Renal cortex interstitium (tissue), 15 donors: Measurements from ENCODE around the gene FAM180A. TPM values are rescaled to one million over a fixed set of nuclear protein-coding genes. Genes with fewer than 3 reads are reported as not detected.
A peak's percentile ranks its signal among the peaks of the same experiment; 100 is the strongest.
"Not testable (repeated sequence)": the region's sequence is repeated elsewhere in the genome, so short reads cannot be mapped to it uniquely, and the experiment has no call there.

Experiments used
- DNase-seq, 11 donors: peaks; one replicate each; pipeline ENCODE4 v3.0.0-alpha.2; 2013; ENCODE audit warnings: low read depth in 9 of 11, low spot score in 4 of 11; ENCODE audit errors: extremely low read depth in 1 of 11
- long read RNA-seq, 16 experiments: transcript quantifications; one replicate each; lab custom pipeline, GENCODE V29; 2026
- polyA plus RNA-seq, 3 donors: library from polyadenylated mRNA; unstranded; fragments of 120-200 nt; gene quantifications; one replicate each; pipeline ENCODE4 v1.2.1, GENCODE V29; 2013; ENCODE audit not compliant: insufficient read length in 3 of 3

The FAM180A gene
- not detected for polyA plus RNA-seq
- long read RNA-seq, donor 1, result 0 reads
- long read RNA-seq, donor 2, result 0 reads
- long read RNA-seq, donor 3, result 0 reads
- long read RNA-seq, donor 4, result 0 reads
- long read RNA-seq, donor 5, result 0 reads
- long read RNA-seq, donor 6, result 0 reads
- long read RNA-seq, donor 7, result 0 reads
- long read RNA-seq, donor 8, result 0 reads
- long read RNA-seq, donor 9, result 0 reads
- long read RNA-seq, donor 10, result 0 reads
- long read RNA-seq, donor 11, result 0 reads
- long read RNA-seq, donor 12, result 0 reads
- long read RNA-seq, donor 13, result 0 reads
- long read RNA-seq, donor 14, result 0 reads
- long read RNA-seq, donor 15, result 0 reads
- long read RNA-seq, donor 16, result 0 reads

DNA sequence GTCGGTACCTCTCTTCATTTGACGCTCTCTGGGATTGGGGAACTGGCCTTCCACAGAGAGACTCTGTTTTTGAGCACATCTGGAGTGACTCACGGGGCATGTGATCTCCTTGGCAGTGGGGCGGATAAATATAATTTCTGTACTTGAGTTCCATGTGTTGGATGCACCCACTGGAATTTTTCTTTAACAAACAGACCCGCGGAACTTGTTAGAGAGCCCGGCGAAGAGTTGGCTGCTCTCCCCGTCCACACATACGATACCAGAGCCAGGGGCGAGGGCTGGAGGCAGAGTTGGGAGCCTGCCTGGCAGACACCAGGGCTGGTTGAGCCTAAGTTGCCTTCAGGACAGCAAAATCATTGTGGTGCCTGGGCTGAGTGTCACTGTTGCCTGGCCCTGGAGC is at the start of gene FAM180A:
Gene FAM180A, minus strand, starts transcription at position 44 of the 400 bp plus-strand sequence. CDS start 233 bp downstream, outside the sequence.
- no peak for DNase-seq

DNA sequence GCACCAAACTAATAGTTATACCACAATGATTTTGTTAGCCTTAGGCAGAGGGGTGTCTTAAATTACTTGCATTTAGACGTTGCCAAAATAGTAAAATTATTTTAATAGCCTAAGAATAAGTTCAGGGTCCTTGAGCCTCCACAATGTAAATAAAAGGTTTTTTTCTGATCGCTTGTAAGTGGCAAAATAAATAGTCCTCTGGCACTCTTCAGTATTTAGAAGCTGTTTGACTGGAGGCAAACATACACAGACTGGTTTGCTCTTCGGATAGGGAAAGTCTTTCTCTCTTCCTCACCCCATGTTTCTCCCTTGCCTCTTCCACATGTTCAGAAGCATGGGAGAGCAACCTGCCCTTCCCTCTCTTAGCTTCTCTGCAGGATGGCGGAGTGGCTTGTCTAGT is 49.5 kb upstream of the FAM180A start:
- DNase-seq, result no peak

DNA sequence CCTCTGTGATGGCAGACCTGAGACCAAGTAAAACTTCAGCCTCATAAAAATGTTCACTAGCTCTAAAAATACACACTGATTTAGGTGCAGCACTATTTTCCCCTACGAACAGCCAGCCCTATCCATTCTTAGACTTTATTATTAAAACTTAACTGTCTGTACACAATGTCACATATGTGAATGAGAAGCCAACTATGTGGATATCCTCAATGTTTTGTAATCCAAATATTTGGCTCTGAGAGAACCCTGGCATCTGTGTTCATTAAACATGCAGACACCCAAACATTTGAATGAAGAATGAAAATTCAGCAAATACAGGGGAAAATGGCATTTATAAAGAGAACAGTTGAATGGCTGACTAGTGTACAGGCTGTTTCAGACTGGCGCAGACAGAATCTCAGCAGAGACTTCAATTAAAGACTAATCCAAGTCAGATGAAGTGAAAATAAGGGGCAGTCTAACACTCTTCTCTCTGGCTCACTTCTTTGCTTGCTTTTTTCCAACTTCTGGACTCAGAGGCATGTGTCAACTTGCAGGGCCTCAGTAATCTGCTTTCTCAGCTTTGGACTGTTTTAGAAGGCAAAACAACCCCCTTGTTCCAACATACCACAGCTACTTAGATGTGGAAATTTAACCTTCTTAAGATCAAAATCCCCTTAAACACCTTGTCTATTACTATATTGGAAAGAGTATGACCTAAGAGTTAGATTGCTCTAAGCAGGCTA is 47.4 kb upstream of the FAM180A start:
- DNase-seq, result no peak

DNA sequence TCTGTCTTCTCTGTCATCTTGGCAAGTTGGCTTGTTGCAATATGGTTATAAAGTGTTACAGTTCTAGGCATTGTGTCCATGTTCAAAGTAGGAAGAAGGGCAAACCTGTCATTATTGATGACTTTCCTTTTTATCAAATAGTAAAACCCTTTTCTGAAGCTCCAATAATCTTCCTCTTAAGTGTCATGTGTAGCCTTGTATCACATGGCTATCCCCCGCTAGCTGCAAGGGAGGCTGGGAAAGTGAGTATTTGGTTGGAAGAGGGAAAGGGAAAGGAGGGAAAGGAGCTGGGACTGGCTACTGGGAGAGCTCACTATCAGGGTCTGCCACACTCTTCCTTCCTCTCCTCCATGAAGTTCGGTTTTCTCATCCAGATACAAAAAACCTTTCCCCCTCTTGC is 45.2 kb upstream of the FAM180A start:
- DNase-seq, result no peak

DNA sequence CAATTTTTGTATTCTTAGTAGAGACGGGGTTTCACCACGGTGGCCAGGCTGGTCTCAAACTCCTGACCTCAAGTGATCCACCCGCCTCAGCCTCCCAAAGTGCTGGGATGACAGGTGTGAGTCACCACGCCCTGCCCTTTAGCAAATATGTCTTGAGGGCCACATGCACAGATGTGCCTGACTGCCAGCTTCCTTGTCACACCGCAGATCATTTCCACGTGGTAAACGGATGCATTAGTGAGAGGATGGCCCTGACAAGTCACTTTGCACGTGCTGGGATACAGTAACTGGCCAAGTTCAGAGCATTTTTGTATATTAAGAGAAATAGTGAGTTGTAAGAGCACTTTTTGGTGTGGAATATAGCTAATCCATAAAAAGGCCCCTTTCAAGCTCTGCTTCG is 44.3 kb upstream of the FAM180A start:
- DNase-seq, result no peak

DNA sequence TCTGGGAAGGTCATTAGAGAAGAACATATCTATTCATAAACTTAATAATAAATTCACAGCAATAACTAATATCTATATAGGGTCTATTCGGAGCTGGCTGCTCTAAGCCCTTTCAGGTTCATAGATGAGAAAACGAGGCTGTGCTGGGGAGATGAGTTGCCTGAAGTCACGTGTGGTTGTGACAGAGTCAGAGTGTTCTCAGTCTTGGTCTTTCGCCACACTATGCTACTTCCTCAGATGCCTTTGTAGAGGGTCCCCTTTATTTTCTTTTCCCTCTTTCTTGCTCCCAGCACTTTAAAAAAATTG is 43.7 kb upstream of the FAM180A start:
- no peak for DNase-seq

GRCh38 chr7:135791543-135792362 is 43.1 kb upstream of the FAM180A start:
- no peak for DNase-seq

DNA sequence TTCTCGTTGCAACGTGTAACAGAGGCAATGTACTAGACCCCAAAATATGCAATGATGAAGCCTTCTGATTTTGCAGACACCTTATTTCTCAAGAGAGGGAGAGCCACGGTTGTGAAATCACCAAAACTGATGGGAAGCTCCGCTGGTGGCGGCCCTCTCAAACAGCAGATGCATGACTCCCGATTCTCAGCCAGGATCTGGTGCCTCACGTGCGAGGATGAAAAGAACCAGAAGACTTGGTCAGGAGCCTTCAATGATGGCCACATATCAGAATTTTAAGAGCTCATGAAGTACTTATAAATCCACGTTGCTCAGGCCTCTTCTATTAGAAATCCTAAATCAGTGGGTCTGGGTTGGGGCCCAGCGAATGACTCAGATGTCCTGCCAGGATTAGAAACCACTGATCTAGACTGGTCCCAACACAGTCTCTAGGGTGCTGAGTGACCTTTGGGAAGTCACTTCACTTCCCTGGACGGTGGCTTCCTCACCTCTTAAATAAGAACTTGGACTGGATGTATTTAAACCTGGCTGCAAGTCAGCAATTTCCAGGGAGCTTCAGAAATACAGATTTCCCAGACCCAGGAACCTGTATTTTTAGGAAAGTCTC is 41.9 kb upstream of the FAM180A start:
- DNase-seq, result no peak

DNA sequence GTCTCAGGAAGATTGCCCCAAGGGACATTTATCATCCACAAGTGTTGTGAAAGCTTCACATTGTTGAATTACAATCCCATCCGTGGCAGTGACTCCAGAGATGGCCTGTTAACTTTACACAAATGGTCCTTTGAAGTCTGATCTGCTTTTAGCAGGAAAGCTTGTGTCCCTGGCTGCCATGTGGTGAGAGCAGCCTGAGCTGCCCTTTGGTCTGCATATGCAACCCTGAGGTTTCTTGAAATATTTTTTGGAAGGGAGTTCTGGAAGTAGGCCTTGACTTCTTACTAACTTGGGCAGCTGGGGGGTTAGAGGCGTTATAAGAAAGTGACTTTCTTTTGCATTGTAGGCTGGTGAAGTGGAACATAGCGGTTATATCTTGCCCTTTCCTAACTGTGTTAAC is 41.3 kb upstream of the FAM180A start:
- no peak for DNase-seq

GRCh38 chr7:135789431-135789830 is 40.8 kb upstream of the FAM180A start:
- no peak for DNase-seq

DNA sequence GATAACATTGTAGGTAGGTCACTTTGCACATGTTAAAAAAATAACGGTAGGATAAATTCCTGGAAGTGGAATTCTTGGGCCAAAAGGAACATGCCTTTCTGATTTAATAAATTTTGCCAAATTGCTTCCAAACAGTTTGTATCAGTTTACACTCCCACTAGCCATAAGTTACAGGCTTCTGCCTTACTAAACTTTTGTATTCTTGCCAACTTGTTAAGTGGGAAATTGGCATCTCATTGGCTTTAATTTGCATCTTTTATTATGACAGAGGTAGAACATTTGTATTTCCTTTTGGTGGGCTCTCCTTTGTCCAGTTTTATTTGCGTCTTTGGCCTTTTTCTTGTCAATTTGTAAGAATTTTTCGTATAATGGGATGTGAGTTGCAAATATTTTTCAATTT is 38.3 kb upstream of the FAM180A start:
- DNase-seq, result no peak

DNA sequence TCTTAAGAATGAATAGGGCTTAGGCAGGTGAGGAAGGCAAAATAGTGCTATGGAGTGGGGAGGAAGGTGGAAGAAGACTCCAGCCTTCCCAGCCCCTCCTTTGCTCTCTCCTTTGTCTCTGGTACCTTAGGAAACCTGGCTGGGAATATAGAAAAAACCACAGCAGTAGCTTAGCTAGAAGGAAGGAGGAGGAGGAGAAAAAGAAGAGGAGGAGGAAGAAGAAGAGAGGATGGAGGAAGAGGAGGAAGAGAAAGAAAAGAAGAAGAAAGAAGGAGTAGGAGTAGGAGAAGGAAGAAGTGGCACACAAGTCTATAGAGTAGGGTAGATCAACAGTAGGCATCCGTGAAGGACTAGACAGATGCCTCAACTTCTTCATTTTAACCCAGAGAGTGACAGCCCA is 36.5 kb upstream of the FAM180A start:
- no peak for DNase-seq

DNA sequence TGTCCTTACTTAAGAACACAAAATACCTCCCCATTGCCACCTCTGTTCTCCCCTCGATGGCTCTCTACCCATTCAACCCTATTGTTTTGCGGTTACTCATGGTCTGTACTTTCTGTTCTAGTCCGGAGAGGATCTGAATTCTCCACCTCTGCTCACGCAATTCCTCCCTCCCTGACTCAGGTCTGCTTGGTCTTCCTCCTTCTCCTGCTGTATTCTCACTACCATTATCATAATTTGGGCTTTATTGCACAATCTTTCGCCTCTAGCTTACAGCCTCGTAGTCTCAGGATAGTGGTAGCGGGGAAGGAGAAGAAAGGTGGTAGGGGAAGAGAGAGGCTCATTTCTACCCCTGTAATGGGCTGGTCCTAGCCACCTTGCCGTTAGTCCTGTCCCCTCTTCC is 35.4 kb upstream of the FAM180A start:
- no peak for DNase-seq

- DNase-seq, result no peak
Measured at GRCh38 chr7:135782801-135783200, 34.2 kb upstream of the FAM180A start.

DNA sequence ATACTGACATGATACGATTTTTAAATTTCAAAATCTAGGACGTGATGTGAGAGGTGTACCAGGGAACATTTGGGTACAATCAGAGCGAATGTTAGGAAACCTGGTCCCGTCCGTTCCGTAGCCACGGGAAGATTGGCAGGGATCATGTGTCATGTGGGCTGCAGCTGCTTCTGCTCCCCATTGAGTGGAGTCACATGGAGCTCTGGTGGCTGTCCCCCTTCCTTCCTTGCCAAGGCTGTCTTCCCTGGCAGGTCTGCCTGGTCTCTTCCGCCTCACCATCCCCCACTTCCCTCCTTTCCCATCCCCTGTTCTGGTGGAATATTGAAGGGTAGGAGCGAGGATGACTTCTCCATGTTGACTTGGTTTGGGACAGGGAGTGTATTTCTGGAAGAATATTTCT is 33.8 kb upstream of the FAM180A start:
- DNase-seq, result no peak

- DNase-seq, result no peak
Measured at GRCh38 chr7:135777626-135778398, 29.2 kb upstream of the FAM180A start.

GRCh38 chr7:135775915-135776314 is 27.3 kb upstream of the FAM180A start:
- not testable (repeated sequence) for DNase-seq

DNA sequence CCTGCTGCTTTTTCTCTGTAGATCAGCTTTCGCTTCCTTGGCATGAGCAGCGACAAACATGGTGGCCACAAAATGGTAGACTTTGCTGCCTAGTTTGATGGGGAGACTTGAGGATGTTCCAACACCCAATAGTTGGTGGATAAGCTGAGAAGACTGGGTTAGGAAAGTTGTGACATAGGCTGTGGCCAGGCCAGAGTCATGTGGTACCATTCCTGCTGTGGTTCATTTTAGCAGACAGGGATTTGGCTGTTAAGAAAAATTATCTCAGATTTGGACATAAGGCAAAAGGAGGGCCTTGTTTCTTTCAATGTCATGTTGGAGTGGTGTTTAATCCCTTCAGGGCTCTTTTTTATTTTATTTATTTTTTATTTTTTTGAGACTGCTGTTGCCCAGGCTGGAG is 26.6 kb upstream of the FAM180A start:
- DNase-seq, result no peak

GRCh38 chr7:135774284-135774683 is 25.7 kb upstream of the FAM180A start:
- peak in 1 of 11 donors; percentile 22 for DNase-seq
